HepG2 (cell line): ENCODE data around the gene FCHO2. TPM values are rescaled to one million over a fixed set of nuclear protein-coding genes. Genes with fewer than 3 reads are reported as not detected.

ENCODE experiments used
- AGO1 ChIP-seq: fragments of 200-400 bp; formaldehyde crosslinking; IDR thresholded peaks from 2 replicates; pipeline ENCODE4 v1.6.1; 2017; ENCODE audit warnings: mild to moderate bottlenecking, low read depth, low read length, moderate library complexity; ENCODE audit not compliant: poor library complexity, severe bottlenecking
- EEA1 ChIP-seq: sonication (generic); formaldehyde crosslinking; IDR thresholded peaks from 2 replicates; pipeline ENCODE4 v1.5.1; 2020; ENCODE audit warnings: mild to moderate bottlenecking, missing genetic modification reagents, borderline replicate concordance
- FOSL2 ChIP-seq: sonication (generic); formaldehyde crosslinking; IDR thresholded peaks from 2 replicates; pipeline ENCODE4 v1.4.0; 2020; ENCODE audit warnings: missing genetic modification reagents
- GTF2F1 ChIP-seq: fragments of 150-350 bp; IDR thresholded peaks from 2 replicates; pipeline ENCODE4 v1.6.1; 2014; ENCODE audit warnings: low read length
- NFKB2 ChIP-seq: sonication (generic); formaldehyde crosslinking; IDR thresholded peaks from 2 replicates; pipeline ENCODE4 v1.4.0; 2020; ENCODE audit warnings: missing genetic modification reagents, borderline replicate concordance
- SIX4 ChIP-seq: sonication (generic); formaldehyde crosslinking; IDR thresholded peaks from 2 replicates; pipeline ENCODE4 v1.4.0; 2020; ENCODE audit warnings: missing genetic modification reagents
- SSRP1 ChIP-seq: IDR thresholded peaks from 2 replicates; pipeline ENCODE4 v1.6.1; 2016; ENCODE audit warnings: control low read depth
- TARDBP ChIP-seq: sonication (generic); formaldehyde crosslinking; IDR thresholded peaks from 2 replicates; pipeline ENCODE4 v1.8.0; 2022; ENCODE audit warnings: mild to moderate bottlenecking, missing genetic modification reagents
- ZNF230 ChIP-seq: sonication (generic); formaldehyde crosslinking; IDR thresholded peaks from 2 replicates; pipeline ENCODE4 v1.4.0; 2020; ENCODE audit warnings: mild to moderate bottlenecking, missing genetic modification reagents
- ZNF772 ChIP-seq: sonication (generic); formaldehyde crosslinking; IDR thresholded peaks from 2 replicates; pipeline ENCODE4 v1.5.0; 2020; ENCODE audit warnings: mild to moderate bottlenecking, missing genetic modification reagents
- ZNF777 ChIP-seq: sonication (generic); formaldehyde crosslinking; IDR thresholded peaks from 2 replicates; pipeline ENCODE4 v1.4.0; 2020; ENCODE audit warnings: missing genetic modification reagents
- polyA plus RNA-seq, 8 experiments: library from polyadenylated mRNA; depleted of rRNA in 3 of 8; stranded (reverse) in 7 of 8; unstranded in 1 of 8; fragments of >200 nt; fragmentation: Illumina TruSeq in 4 of 8; extraction: Trizol in 4 of 8; gene quantifications; 2 replicates each; pipeline versions ENCODE4 v1.2.1 to v1.2.3, GENCODE V29; 2011 to 2016; ENCODE audit warnings: low read depth in 4 of 8, missing spikeins in 1 of 8, mixed read lengths in 1 of 8; ENCODE audit not compliant: insufficient read depth in 1 of 8
- total RNA-seq, 5 experiments: library from RNA; depleted of rRNA; stranded (reverse); fragments of >200 nt; fragmentation: Illumina TruSeq; extraction: Trizol; gene quantifications; 2 replicates each; pipeline ENCODE4 v1.2.3, GENCODE V29; 2016; ENCODE audit warnings: low read depth in 1 of 5
- TF ChIP-seq, protein P1 (sequence below): IDR thresholded peaks from 2 replicates; pipeline ENCODE4 v1.6.1; 2016; ENCODE audit warnings: low read depth
- TF ChIP-seq, protein P2 (sequence below): sonication (generic); formaldehyde crosslinking; IDR thresholded peaks from 2 replicates; pipeline ENCODE4; 2020; ENCODE audit warnings: missing genetic modification reagents, mild to moderate bottlenecking, borderline replicate concordance
- TF ChIP-seq, protein P3 (sequence below): sonication (generic); formaldehyde crosslinking; IDR thresholded peaks from 2 replicates; pipeline ENCODE4 v1.4.0; 2020; ENCODE audit warnings: missing genetic modification reagents
- TF ChIP-seq, protein P4 (sequence below): sonication (generic); formaldehyde crosslinking; IDR thresholded peaks from 2 replicates; pipeline ENCODE4 v1.8.0; 2022; ENCODE audit warnings: mild to moderate bottlenecking, missing genetic modification reagents

Gene FCHO2
- total and polyA plus RNA-seq, 2 of the 13 experiments (the other 11 are each of a cell fraction or from before 2014, with no cell fraction given) = 11.6 to 17.3 TPM

DNA sequence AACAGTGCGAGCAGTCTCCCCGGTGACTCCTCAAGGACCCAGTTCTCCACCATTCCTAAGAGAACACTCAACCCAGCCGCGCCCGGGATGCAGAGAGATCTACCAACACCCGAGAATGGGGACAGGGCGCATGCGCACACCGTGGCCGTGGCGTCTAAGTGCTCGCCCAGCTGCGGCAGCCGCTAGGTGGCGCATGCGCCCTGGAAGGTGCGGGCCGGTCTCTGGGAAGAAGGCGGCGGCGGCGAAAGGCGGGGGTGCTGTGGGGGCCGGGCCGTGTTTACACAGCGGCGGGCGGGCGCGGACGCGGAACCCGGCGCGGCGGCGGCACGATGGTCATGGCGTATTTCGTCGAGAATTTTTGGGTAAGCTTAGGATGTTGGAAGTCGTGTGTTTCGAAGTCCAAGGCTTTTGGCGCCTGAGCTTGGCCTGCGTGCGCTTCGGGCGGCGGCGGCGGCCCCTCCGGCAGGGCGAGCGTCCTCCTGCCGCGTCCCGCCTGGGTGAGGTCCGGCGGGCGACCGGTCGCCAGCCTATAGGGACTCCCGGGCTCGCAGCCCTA, at the start of gene FCHO2 (continued):
- TF ChIP-seq NFKB2 (CRISPR knock-in tag) = peak; percentile 32; the same call in 1 of the 2 replicates
- TF ChIP-seq, protein P1, sequence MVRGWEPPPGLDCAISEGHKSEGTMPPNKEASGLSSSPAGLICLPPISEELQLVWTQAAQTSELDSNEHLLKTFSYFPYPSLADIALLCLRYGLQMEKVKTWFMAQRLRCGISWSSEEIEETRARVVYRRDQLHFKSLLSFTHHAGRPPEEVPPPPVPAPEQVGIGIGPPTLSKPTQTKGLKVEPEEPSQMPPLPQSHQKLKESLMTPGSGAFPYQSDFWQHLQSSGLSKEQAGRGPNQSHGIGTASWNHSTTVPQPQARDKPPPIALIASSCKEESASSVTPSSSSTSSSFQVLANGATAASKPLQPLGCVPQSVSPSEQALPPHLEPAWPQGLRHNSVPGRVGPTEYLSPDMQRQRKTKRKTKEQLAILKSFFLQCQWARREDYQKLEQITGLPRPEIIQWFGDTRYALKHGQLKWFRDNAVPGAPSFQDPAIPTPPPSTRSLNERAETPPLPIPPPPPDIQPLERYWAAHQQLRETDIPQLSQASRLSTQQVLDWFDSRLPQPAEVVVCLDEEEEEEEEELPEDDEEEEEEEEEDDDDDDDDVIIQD (CRISPR knock-in tag) = no peak
- TF ChIP-seq, protein P2, sequence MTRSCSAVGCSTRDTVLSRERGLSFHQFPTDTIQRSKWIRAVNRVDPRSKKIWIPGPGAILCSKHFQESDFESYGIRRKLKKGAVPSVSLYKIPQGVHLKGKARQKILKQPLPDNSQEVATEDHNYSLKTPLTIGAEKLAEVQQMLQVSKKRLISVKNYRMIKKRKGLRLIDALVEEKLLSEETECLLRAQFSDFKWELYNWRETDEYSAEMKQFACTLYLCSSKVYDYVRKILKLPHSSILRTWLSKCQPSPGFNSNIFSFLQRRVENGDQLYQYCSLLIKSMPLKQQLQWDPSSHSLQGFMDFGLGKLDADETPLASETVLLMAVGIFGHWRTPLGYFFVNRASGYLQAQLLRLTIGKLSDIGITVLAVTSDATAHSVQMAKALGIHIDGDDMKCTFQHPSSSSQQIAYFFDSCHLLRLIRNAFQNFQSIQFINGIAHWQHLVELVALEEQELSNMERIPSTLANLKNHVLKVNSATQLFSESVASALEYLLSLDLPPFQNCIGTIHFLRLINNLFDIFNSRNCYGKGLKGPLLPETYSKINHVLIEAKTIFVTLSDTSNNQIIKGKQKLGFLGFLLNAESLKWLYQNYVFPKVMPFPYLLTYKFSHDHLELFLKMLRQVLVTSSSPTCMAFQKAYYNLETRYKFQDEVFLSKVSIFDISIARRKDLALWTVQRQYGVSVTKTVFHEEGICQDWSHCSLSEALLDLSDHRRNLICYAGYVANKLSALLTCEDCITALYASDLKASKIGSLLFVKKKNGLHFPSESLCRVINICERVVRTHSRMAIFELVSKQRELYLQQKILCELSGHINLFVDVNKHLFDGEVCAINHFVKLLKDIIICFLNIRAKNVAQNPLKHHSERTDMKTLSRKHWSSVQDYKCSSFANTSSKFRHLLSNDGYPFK (CRISPR knock-in tag) = peak; percentile 47; the same call in 1 of the 2 replicates
- TF ChIP-seq, protein P3, sequence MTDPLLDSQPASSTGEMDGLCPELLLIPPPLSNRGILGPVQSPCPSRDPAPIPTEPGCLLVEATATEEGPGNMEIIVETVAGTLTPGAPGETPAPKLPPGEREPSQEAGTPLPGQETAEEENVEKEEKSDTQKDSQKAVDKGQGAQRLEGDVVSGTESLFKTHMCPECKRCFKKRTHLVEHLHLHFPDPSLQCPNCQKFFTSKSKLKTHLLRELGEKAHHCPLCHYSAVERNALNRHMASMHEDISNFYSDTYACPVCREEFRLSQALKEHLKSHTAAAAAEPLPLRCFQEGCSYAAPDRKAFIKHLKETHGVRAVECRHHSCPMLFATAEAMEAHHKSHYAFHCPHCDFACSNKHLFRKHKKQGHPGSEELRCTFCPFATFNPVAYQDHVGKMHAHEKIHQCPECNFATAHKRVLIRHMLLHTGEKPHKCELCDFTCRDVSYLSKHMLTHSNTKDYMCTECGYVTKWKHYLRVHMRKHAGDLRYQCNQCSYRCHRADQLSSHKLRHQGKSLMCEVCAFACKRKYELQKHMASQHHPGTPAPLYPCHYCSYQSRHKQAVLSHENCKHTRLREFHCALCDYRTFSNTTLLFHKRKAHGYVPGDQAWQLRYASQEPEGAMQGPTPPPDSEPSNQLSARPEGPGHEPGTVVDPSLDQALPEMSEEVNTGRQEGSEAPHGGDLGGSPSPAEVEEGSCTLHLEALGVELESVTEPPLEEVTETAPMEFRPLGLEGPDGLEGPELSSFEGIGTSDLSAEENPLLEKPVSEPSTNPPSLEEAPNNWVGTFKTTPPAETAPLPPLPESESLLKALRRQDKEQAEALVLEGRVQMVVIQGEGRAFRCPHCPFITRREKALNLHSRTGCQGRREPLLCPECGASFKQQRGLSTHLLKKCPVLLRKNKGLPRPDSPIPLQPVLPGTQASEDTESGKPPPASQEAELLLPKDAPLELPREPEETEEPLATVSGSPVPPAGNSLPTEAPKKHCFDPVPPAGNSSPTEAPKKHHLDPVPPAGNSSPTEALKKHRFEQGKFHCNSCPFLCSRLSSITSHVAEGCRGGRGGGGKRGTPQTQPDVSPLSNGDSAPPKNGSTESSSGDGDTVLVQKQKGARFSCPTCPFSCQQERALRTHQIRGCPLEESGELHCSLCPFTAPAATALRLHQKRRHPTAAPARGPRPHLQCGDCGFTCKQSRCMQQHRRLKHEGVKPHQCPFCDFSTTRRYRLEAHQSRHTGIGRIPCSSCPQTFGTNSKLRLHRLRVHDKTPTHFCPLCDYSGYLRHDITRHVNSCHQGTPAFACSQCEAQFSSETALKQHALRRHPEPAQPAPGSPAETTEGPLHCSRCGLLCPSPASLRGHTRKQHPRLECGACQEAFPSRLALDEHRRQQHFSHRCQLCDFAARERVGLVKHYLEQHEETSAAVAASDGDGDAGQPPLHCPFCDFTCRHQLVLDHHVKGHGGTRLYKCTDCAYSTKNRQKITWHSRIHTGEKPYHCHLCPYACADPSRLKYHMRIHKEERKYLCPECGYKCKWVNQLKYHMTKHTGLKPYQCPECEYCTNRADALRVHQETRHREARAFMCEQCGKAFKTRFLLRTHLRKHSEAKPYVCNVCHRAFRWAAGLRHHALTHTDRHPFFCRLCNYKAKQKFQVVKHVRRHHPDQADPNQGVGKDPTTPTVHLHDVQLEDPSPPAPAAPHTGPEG = peak; percentile 38; the same call in 1 of the 2 replicates
- no peak; the same call in 1 of the 2 replicates for TF ChIP-seq ZNF772 (CRISPR knock-in tag)
- no peak for TF ChIP-seq GTF2F1
- peak; percentile 22; the same call in 1 of the 2 replicates for TF ChIP-seq FOSL2 (CRISPR knock-in tag)
- TF ChIP-seq ZNF777 (CRISPR knock-in tag) = peak; percentile 97
- no peak for TF ChIP-seq SSRP1 (CRISPR knock-in tag)
- TF ChIP-seq, protein P4, sequence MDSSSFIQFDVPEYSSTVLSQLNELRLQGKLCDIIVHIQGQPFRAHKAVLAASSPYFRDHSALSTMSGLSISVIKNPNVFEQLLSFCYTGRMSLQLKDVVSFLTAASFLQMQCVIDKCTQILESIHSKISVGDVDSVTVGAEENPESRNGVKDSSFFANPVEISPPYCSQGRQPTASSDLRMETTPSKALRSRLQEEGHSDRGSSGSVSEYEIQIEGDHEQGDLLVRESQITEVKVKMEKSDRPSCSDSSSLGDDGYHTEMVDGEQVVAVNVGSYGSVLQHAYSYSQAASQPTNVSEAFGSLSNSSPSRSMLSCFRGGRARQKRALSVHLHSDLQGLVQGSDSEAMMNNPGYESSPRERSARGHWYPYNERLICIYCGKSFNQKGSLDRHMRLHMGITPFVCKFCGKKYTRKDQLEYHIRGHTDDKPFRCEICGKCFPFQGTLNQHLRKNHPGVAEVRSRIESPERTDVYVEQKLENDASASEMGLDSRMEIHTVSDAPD (CRISPR knock-in tag) = 0 out of 2 replicates have a peak, but pooled peaks have one; percentile 57
- peak; percentile 78; the same call in 1 of the 2 replicates for TF ChIP-seq TARDBP (CRISPR knock-in tag)
- peak; percentile 72; the same call in 1 of the 2 replicates for TF ChIP-seq EEA1
- no peak for TF ChIP-seq SIX4 (CRISPR knock-in tag)
- no peak for TF ChIP-seq ZNF230 (CRISPR knock-in tag)
- TF ChIP-seq AGO1 = no peak
